ENCODE results near the gene KIRREL3.
A peak's percentile ranks its signal among the peaks of the same experiment; 100 is the strongest.

KIRREL3 gene

DNA sequence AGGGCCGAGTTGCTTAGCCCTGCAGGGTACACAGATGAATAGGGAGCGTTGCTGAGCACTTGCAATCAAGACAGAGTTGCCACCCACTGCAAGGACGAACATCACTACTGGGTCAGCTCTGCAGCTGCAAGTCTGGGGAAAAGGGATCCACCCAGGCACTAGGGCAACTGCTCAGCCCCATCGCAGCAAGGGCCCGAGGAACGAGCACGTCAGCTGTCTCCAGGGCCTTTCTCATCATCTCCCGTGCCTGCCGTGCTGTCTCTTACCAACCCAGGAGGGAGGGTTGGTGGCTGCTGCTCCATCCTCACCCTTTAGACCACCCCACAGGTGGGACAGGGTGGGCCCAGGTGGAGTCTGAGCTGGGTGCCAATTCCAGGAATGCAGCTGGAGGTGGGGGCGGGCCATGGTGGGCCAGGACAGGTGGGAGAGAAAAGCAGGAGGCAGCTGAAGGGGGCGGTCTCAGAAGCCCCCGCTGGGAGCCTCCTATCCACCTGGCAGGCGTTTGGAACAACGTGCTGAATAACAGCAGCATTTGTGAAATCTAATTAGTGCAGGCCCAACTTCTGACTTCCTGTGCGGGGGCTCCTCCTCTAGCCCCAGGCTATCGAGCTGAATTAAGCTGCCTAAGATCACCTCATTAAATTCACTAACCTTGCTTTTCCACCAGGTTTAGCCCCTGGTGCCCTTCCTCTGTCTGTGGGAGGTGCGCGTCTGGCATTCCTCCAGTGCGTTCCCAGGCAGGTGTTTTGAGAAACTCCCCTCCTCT is 392.6 kb downstream of the KIRREL3 start:
- Histone ChIP-seq H3K4me3 (ENCODE audit: insufficient read length, low read depth) (no peak overlapping the region), H3K9ac (ENCODE audit: insufficient read length, low read depth) (no peak overlapping the region), H3K4me1 (ENCODE audit: insufficient read depth, insufficient read length) (no peaks in the 10 kb centered on the region), H3K27me3 (ENCODE audit: insufficient read depth, insufficient read length) (peaks cover 2% of the 10 kb centered on the region), H3K36me3 (ENCODE audit: insufficient read depth, insufficient read length, low read length) (no peaks in the 10 kb centered on the region), H3K9me3 (ENCODE audit: insufficient read depth, low read length) (peaks cover 6% of the 10 kb centered on the region; the same call in 1 of the 2 replicates)
- DNase-seq (ENCODE audit: low read depth, low spot score), result no peak
- TF ChIP-seq SUZ12 (IDR thresholded peaks at IDR 0.05; ENCODE audit: extremely low read depth, insufficient read depth, insufficient read length), result no peak
- no peak for TF ChIP-seq ZNF274 (IDR thresholded peaks at IDR 0.05; ENCODE audit: low read depth, low read length)

DNA sequence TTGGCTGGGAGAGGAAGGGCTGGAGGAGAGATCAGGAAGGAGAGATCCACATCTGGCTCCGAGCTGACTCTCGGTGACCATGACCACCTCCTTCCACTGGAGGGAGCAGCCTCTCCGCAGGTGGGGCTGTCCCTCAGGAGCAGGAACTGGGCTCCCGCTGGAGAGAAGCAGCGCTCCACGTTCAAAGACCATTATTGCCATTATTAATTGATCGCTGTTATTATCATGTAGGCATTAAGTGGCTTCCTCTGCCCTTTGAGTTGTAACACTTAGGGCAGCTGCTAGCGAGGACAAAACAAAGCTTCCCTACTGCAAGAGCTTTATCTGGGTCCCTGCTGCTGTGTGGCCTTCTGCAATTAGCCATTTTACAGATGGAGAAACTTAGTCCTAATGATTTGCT is 393.2 kb downstream of the KIRREL3 start:
- Histone ChIP-seq H3K36me3 (ENCODE audit: insufficient read depth, insufficient read length, low read length) (no peaks in the 10 kb centered on the region), H3K4me3 (ENCODE audit: insufficient read length, low read depth) (no peak overlapping the region), H3K27me3 (ENCODE audit: insufficient read depth, insufficient read length) (peaks cover 2% of the 10 kb centered on the region), H3K4me1 (ENCODE audit: insufficient read depth, insufficient read length) (peaks cover 6% of the 10 kb centered on the region), H3K9me3 (ENCODE audit: insufficient read depth, low read length) (peaks cover 6% of the 10 kb centered on the region; the same call in 1 of the 2 replicates), H3K9ac (ENCODE audit: insufficient read length, low read depth) (no peak overlapping the region)
- TF ChIP-seq ZNF274 (IDR thresholded peaks at IDR 0.05; ENCODE audit: low read depth, low read length) (no peak), SUZ12 (IDR thresholded peaks at IDR 0.05; ENCODE audit: extremely low read depth, insufficient read depth, insufficient read length) (no peak), YY1 (IDR thresholded peaks at IDR 0.05; ENCODE audit: insufficient read depth, insufficient read length) (no peak)
- no peak for DNase-seq (ENCODE audit: low read depth, low spot score)

DNA sequence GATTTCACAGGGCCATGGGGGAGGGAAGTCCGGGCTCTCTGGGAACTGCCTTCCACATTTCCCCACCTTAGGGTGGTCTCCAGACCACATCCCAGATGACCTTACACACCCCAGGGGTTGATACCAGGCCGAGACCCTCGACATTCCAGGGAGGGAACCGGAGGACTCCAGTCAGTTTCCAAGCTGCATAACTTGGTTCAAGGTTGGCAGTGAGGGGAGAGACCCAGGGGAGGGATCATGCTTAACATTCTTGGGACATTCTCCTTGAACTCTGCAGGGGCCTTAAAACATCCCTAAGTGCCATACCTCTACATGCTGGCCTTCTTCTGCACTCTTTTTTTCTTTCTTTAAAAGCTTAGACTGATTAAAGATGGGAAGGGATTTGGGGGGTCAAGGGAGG is 394.1 kb downstream of the KIRREL3 start:
- no peak for DNase-seq (ENCODE audit: low read depth, low spot score)
- Histone ChIP-seq H3K4me3 (ENCODE audit: insufficient read length, low read depth) (no peak overlapping the region), H3K4me1 (ENCODE audit: insufficient read depth, insufficient read length) (peaks cover 6% of the 10 kb centered on the region), H3K36me3 (ENCODE audit: insufficient read depth, insufficient read length, low read length) (no peaks in the 10 kb centered on the region), H3K9ac (ENCODE audit: insufficient read length, low read depth) (no peak overlapping the region), H3K27me3 (ENCODE audit: insufficient read depth, insufficient read length) (peaks cover under 1% of the 10 kb centered on the region), H3K9me3 (ENCODE audit: insufficient read depth, low read length) (peaks cover 3% of the 10 kb centered on the region; the same call in 1 of the 2 replicates)
- TF ChIP-seq YY1 (IDR thresholded peaks at IDR 0.05; ENCODE audit: insufficient read depth, insufficient read length) (no peak), ZNF274 (IDR thresholded peaks at IDR 0.05; ENCODE audit: low read depth, low read length) (no peak), SUZ12 (IDR thresholded peaks at IDR 0.05; ENCODE audit: extremely low read depth, insufficient read depth, insufficient read length) (no peak)

DNA sequence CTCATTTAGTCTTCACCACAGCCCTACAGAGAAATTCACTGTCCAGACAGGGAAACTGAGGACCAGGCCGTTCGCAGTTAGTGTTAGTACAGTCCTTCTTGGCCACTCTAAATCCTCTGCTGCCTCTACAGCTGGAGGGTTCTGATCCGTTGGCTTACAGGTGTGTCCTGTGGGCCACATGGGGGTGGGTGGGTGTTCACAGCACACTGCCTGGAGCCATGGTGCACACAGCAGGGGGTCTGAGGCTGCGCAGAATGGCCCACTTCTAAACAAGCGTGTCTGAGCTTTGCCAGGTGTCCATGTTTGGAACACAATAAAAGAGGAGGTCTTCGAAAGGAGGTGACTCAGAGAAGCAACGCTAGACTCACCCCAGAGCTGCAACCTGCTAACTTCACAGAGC is 396.1 kb downstream of the KIRREL3 start:
- no peaks in the 10 kb centered on the region for H3K27me3 ChIP-seq (ENCODE audit: insufficient read depth, insufficient read length)
- TF ChIP-seq ZNF274 (IDR thresholded peaks at IDR 0.05; ENCODE audit: low read depth, low read length), result no peak
- TF ChIP-seq SUZ12 (IDR thresholded peaks at IDR 0.05; ENCODE audit: extremely low read depth, insufficient read depth, insufficient read length), result no peak
- no peak for TF ChIP-seq YY1 (IDR thresholded peaks at IDR 0.05; ENCODE audit: insufficient read depth, insufficient read length)
- H3K9ac ChIP-seq (ENCODE audit: insufficient read length, low read depth), result no peak overlapping the region
- H3K9me3 ChIP-seq (ENCODE audit: insufficient read depth, low read length), result no peaks in the 10 kb centered on the region
- peaks cover 10% of the 10 kb centered on the region for H3K4me1 ChIP-seq (ENCODE audit: insufficient read depth, insufficient read length)
- DNase-seq (ENCODE audit: low read depth, low spot score), result no peak
- no peaks in the 10 kb centered on the region for H3K36me3 ChIP-seq (ENCODE audit: insufficient read depth, insufficient read length, low read length)
- no peak overlapping the region for H3K4me3 ChIP-seq (ENCODE audit: insufficient read length, low read depth)

DNA sequence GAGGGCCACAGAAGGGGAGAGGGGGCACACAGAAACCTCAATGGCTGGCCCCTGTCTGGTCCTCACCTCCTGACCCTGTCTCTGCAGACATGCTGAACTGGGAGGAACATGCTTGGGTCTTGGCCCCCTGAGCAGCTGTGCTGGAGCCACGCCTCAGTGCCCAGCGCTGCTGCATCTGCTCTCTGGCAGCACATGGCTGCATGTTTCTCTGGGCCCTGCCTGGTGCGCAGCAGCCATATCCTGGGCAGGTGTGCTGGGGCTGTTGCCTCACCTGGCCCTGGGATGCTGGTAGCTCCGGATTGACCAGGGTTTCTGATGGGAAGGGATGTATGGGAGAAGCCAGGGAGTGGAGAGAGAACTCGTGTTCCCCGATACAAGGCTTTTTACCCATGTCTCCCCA is 397.1 kb downstream of the KIRREL3 start:
- H3K4me1 ChIP-seq (ENCODE audit: insufficient read depth, insufficient read length), result peaks cover 14% of the 10 kb centered on the region
- TF ChIP-seq YY1 (IDR thresholded peaks at IDR 0.05; ENCODE audit: insufficient read depth, insufficient read length) (no peak), ZNF274 (IDR thresholded peaks at IDR 0.05; ENCODE audit: low read depth, low read length) (no peak), SUZ12 (IDR thresholded peaks at IDR 0.05; ENCODE audit: extremely low read depth, insufficient read depth, insufficient read length) (no peak)
- no peaks in the 10 kb centered on the region for H3K27me3 ChIP-seq (ENCODE audit: insufficient read depth, insufficient read length)
- peaks cover 1% of the 10 kb centered on the region; the same call in 1 of the 2 replicates for H3K9me3 ChIP-seq (ENCODE audit: insufficient read depth, low read length)
- no peak for DNase-seq (ENCODE audit: low read depth, low spot score)
- no peaks in the 10 kb centered on the region for H3K36me3 ChIP-seq (ENCODE audit: insufficient read depth, insufficient read length, low read length)
- no peak overlapping the region for H3K9ac ChIP-seq (ENCODE audit: insufficient read length, low read depth)
- H3K4me3 ChIP-seq (ENCODE audit: insufficient read length, low read depth), result no peak overlapping the region

DNA sequence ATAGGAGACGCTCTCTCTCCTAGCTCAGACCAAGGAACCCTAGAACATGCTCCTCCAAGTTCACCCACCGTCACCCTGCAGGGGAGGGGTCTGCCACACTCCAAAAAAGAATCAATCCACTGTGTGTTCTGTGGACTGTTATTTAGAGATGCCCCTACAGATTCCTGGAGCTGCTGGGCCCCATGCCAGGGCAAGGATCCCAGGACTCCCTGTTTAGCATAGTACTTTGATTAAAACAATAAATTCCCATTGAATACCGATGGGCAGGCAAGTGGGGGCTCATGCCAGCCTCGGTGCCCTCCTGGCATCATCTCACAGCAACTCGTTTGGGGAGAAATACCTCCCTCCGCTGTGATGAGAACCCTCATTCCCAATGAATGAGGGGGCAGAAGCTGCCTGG is 397.6 kb downstream of the KIRREL3 start:
- H3K4me1 ChIP-seq (ENCODE audit: insufficient read depth, insufficient read length), result peaks cover 15% of the 10 kb centered on the region
- peaks cover 6% of the 10 kb centered on the region; the same call in 1 of the 2 replicates for H3K9me3 ChIP-seq (ENCODE audit: insufficient read depth, low read length)
- no peaks in the 10 kb centered on the region for H3K27me3 ChIP-seq (ENCODE audit: insufficient read depth, insufficient read length)
- no peak overlapping the region for H3K4me3 ChIP-seq (ENCODE audit: insufficient read length, low read depth)
- no peak for DNase-seq (ENCODE audit: low read depth, low spot score)
- H3K9ac ChIP-seq (ENCODE audit: insufficient read length, low read depth), result no peak overlapping the region
- no peak for TF ChIP-seq YY1 (IDR thresholded peaks at IDR 0.05; ENCODE audit: insufficient read depth, insufficient read length)
- H3K36me3 ChIP-seq (ENCODE audit: insufficient read depth, insufficient read length, low read length), result no peaks in the 10 kb centered on the region

DNA sequence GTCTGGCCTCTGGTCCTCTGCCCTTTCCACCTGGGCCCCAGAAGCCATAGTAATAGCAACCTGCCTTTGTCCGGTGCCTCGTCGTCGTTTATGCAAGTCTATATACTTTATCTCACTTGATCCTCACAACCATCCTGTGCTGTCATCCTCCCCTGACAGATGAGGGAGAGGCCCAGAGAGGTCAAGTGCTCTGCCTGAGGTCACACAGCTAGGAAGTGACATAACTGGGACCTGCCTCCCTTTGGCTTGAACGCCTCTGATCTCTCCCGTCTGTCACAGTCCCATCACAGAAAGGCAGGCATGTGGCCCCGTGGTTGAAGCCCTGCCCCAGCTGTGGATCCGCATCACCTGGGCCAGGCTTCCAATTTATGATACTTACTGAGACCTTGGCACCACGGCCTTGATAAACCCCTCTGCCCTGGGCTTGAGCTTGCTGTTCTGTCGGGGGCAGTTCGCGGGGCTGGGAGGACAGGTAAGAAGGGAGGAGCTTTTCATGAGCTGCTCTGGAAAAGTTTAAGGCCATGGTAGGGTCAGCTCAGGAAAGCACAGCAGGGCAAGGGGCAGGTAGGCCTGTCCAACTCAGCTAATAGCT is 398.1 kb downstream of the KIRREL3 start:
- Histone ChIP-seq H3K27me3 (ENCODE audit: insufficient read depth, insufficient read length) (no peaks in the 10 kb centered on the region), H3K4me1 (ENCODE audit: insufficient read depth, insufficient read length) (peaks cover 15% of the 10 kb centered on the region), H3K36me3 (ENCODE audit: insufficient read depth, insufficient read length, low read length) (no peaks in the 10 kb centered on the region), H3K9me3 (ENCODE audit: insufficient read depth, low read length) (peaks cover 6% of the 10 kb centered on the region; the same call in 1 of the 2 replicates), H3K4me3 (ENCODE audit: insufficient read length, low read depth) (no peak overlapping the region), H3K9ac (ENCODE audit: insufficient read length, low read depth) (peak overlapping the region; percentile 13)
- DNase-seq (ENCODE audit: low read depth, low spot score), result no peak
- TF ChIP-seq SUZ12 (IDR thresholded peaks at IDR 0.05; ENCODE audit: extremely low read depth, insufficient read depth, insufficient read length) (no peak), ZNF274 (IDR thresholded peaks at IDR 0.05; ENCODE audit: low read depth, low read length) (no peak), YY1 (IDR thresholded peaks at IDR 0.05; ENCODE audit: insufficient read depth, insufficient read length) (no peak)

Measured in NT2/D1 (cell line).